Measurements from ENCODE around the gene SLC35E1. TPM values are rescaled to one million over a fixed set of nuclear protein-coding genes. Genes with fewer than 3 reads are reported as not detected.
A peak's percentile ranks its signal among the peaks of the same experiment; 100 is the strongest.

SLC35E1 gene
- total and polyA plus RNA-seq, 2 of the 13 experiments (the other 11 are each of a cell fraction or from before 2014, with no cell fraction given) = 21.2 to 46.5 TPM

GRCh38 chr19:16571822-16572331, 338 bp downstream of the SLC35E1 start:
- peak; percentile 2; the same call in 2 of the 3 replicates for ATAC-seq
- intact Hi-C loops (cut with micrococcal nuclease; ENCODE audit: unreplicated experiment) (loop anchor here (5.0 kb wide), 1 partner anchor 55 kb away; the partner anchor contains the start of gene MED26), in situ Hi-C loops (cut with HindIII; ENCODE audit: extremely low pct_ligation_motif_present, low pct_unique_long_range_greater_than_20kb) (loop anchor here (5.0 kb wide), 1 partner anchor 55 kb away; the partner anchor contains the start of gene MED26)
- Histone ChIP-seq H4K20me1 (ENCODE audit: insufficient read depth, low read length) (no peaks in the 10 kb centered on the region), H3K27ac (ENCODE audit: extremely low read length, insufficient read depth, low read length) (peak overlapping the region; percentile 61), H3K36me3 (replicated peaks in 1 of 2; ENCODE audit: control insufficient read depth in 1 of 2, insufficient read depth in 2 of 2, low read length in 2 of 2) (peaks cover 17 to 38% of the 10 kb centered on the region in 2 experiments; a peak in 4 of 5 replicates), H3K9me3 (ENCODE audit: low read length) (no peaks in the 10 kb centered on the region), H2AFZ (ENCODE audit: low read length) (no peak overlapping the region), H3K4me2 (ENCODE audit: low read depth, low read length) (peak overlapping the region; percentile 97), H3K27me3 (ENCODE audit: control insufficient read depth in 1 of 2, insufficient read depth in 2 of 2, low read length in 2 of 2) (no peaks in the 10 kb centered on the region; a peak in 1 of 5 replicates), H3K9ac (ENCODE audit: insufficient read depth, low read depth, low read length) (peak overlapping the region; percentile 90), H3K79me2 (ENCODE audit: insufficient read depth, low read length) (peaks cover 58% of the 10 kb centered on the region), H3K4me1 (ENCODE audit: insufficient read depth, low read length) (peaks cover 42% of the 10 kb centered on the region), H3K4me3 (replicated peaks in 1 of 3; ENCODE audit: insufficient read depth in 1 of 3, low read depth in 2 of 3, low read length in 3 of 3) (peak overlapping the region; percentile 83 to 96 (median 95))
- POLR2A ChIA-PET = interaction anchor here (1.0 to 1.4 kb wide), 6 partner anchors 12 to 89 kb away, joined by 3 to 6 read pairs (median 4); partner anchors contain the start of gene TMEM38A
- no peak for DNase-seq (ENCODE audit: low spot score)
- BruUV-seq (replicated peaks) = no TSS peak
- no peak for FAIRE-seq
- CTCF ChIA-PET (ENCODE audit: low intra/inter-chr PET ratio, low total read pairs) = no interaction called here
- WGBS (ENCODE audit: low lambda C conversion rate) = 0% methylated on average over 24 of the region's 75 CpGs
- TF ChIP-seq BRCA1 (CRISPR knock-in tag; IDR thresholded peaks at IDR 0.05) (no peak), SKIL (CRISPR knock-in tag; IDR thresholded peaks at IDR 0.05; ENCODE audit: borderline replicate concordance) (no peak), IRX3 (CRISPR knock-in tag; IDR thresholded peaks at IDR 0.05; ENCODE audit: borderline replicate concordance, low read depth) (0 out of 2 replicates have a peak, but pooled peaks have one; percentile 50), CAMTA2 (CRISPR knock-in tag; IDR thresholded peaks at IDR 0.05; ENCODE audit: borderline replicate concordance) (0 out of 2 replicates have a peak, but pooled peaks have one; percentile 25), ZNF766 (CRISPR knock-in tag; IDR thresholded peaks at IDR 0.05; ENCODE audit: borderline replicate concordance) (no peak), ARID4A (CRISPR knock-in tag; IDR thresholded peaks at IDR 0.05; ENCODE audit: borderline replicate concordance) (no peak), ELF1 (CRISPR knock-in tag; IDR thresholded peaks at IDR 0.05) (no peak), BRD4 (CRISPR knock-in tag; IDR thresholded peaks at IDR 0.05) (no peak), ZNF333 (CRISPR knock-in tag; IDR thresholded peaks at IDR 0.05; ENCODE audit: borderline replicate concordance) (no peak), MLXIP (CRISPR knock-in tag; IDR thresholded peaks at IDR 0.05; ENCODE audit: borderline replicate concordance) (no peak), ZNF724P (CRISPR knock-in tag; IDR thresholded peaks at IDR 0.05; ENCODE audit: borderline replicate concordance) (0 out of 2 replicates have a peak, but pooled peaks have one; percentile 22)

Data from HepG2 (cell line).